Nephron (organoid): ENCODE results near the gene CBX6.

ENCODE experiments used
- H3K27ac Mint-ChIP-seq, 3 experiments: 2 replicates each; pipeline ENCODE4 v1.8.0; 2020; ENCODE audit warnings: mixed read lengths in 3 of 3, mild to moderate bottlenecking in 2 of 3, moderate library complexity in 1 of 3
- H3K27me3 Mint-ChIP-seq: 2 replicates; pipeline ENCODE4 v1.8.0; 2021; ENCODE audit warnings: low read depth, mild to moderate bottlenecking, moderate library complexity, mixed read lengths
- H3K36me3 Mint-ChIP-seq: 2 replicates; pipeline ENCODE4 v1.8.0; 2020; ENCODE audit warnings: low read depth, mixed read lengths
- H3K4me1 Mint-ChIP-seq: 2 replicates; pipeline ENCODE4 v1.8.0; 2020; ENCODE audit warnings: mixed read lengths
- H3K4me3 Mint-ChIP-seq, 3 experiments: 2 replicates each; pipeline ENCODE4 v1.8.0; 2020; ENCODE audit warnings: mild to moderate bottlenecking in 3 of 3, mixed read lengths in 3 of 3, moderate library complexity in 2 of 3
- H3K9me3 Mint-ChIP-seq: 2 replicates; pipeline ENCODE4 v1.8.0; 2020; ENCODE audit warnings: mixed read lengths
- TF ChIP-seq, protein P1 (sequence below), 3 experiments: fragments of 200-600 bp; sonication (generic); IDR thresholded peaks; one replicate each; pipeline ENCODE4 v1.5.0; 2021; ENCODE audit warnings: antibody characterized with exemption in 3 of 3; ENCODE audit not compliant: unreplicated experiment in 3 of 3

Gene CBX6

DNA sequence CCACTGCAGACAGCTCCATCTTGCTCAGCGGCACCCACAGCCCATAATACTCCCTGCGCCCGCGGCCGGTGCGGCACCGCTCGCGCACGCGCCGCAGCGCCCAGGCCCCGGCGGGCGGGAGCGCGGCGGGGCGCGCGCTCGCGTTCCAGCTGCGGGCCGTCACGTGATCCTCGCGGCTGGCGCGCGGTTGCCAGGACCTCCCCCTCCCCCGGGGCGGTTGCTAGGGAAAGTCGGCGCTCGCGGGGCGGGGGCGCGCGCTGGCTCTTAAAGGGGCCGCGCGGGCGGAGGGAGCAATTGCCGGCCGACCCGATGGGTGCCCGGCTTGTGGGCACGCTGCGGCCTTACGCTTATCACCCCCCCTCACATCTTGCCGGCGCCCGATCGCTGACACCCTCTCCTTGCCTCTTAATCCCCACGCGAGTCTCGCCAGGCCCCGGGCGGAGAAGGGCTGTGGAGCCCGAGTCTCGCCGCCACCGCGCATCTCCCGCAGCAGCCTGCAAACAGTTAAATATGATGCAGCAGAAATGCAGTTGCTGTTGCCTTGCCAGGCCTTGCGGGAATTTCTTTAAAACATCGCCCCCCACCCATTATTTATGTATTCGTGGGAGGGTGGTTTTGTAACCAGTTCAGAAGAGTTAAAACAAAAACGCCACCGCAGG is at the start of gene CBX6:
Gene CBX6, minus strand, starts transcription at position 45 of the 659 bp plus-strand sequence. Its CDS starts 26 bp downstream, at position 19.
- TF ChIP-seq, protein P1, sequence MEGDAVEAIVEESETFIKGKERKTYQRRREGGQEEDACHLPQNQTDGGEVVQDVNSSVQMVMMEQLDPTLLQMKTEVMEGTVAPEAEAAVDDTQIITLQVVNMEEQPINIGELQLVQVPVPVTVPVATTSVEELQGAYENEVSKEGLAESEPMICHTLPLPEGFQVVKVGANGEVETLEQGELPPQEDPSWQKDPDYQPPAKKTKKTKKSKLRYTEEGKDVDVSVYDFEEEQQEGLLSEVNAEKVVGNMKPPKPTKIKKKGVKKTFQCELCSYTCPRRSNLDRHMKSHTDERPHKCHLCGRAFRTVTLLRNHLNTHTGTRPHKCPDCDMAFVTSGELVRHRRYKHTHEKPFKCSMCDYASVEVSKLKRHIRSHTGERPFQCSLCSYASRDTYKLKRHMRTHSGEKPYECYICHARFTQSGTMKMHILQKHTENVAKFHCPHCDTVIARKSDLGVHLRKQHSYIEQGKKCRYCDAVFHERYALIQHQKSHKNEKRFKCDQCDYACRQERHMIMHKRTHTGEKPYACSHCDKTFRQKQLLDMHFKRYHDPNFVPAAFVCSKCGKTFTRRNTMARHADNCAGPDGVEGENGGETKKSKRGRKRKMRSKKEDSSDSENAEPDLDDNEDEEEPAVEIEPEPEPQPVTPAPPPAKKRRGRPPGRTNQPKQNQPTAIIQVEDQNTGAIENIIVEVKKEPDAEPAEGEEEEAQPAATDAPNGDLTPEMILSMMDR (IDR thresholded peaks at IDR 0.05; ENCODE audit: unreplicated experiment in 3 of 3), result no peak
- Mint-ChIP-seq H3K27me3 (peaks cover 11% of the 10 kb centered on the region), H3K4me3 (peak within 1 kb of the TSS; percentile 95 to 97 (median 96)), H3K4me1 (peaks cover 40% of the 10 kb centered on the region), H3K27ac (peak within 1 kb of the TSS; percentile 99 to 100 (median 99)), H3K36me3 (no peaks in the 10 kb centered on the region), H3K9me3 (no peaks in the 10 kb centered on the region)

DNA sequence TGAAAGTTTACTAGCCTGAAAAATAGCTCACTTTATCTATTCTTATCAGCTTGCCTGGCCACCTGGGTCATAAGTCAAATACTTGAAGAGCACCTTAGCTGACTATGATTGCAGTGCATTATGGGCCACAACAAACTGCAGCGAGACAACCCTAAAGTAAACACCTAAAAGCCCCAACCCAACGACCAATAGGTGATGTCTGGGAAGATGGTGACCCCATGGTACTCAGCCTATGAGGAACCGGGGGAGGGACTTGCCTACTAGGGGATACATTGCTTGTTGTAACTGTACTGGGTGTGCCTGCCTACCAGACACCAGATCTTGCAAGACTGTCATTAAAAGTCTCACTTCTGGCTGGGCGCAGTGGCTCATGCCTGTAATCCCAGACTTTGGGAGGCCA is 49.8 kb upstream of the CBX6 start:
- TF ChIP-seq, protein P1 (IDR thresholded peaks at IDR 0.05; ENCODE audit: unreplicated experiment in 3 of 3), result no peak
- Mint-ChIP-seq H3K4me3 (no peak overlapping the region), H3K4me1 (peaks cover 41% of the 10 kb centered on the region), H3K9me3 (no peaks in the 10 kb centered on the region), H3K36me3 (no peaks in the 10 kb centered on the region), H3K27me3 (peaks cover under 1% of the 10 kb centered on the region), H3K27ac (peak overlapping the region in 2 of 3 experiments; percentile 64 to 84)

DNA sequence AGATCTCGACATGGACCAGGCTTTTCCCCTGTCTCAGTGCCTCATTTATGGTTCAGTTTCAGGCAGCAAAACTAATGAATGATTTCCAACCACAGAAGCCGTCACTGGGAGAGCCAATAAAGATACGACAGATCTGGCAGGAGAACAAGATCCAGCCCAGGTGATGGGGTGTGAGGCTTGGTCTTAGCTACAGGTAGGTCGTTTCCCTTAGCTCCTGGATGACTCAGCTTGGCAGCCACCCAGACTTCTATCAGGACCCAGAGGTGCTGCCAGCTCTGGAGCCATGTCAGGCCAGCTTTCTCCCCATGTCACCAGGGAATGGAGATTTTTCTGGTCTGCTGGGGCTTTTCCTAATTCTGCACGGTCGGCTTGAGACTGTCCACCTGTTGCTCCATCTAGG is 49.1 kb upstream of the CBX6 start:
- no peaks in the 10 kb centered on the region for H3K36me3 Mint-ChIP-seq
- TF ChIP-seq, protein P1 (IDR thresholded peaks at IDR 0.05; ENCODE audit: unreplicated experiment in 3 of 3), result no peak
- no peak overlapping the region for H3K4me3 Mint-ChIP-seq
- H3K27ac Mint-ChIP-seq, result peak overlapping the region; percentile 17 to 84 (median 64)
- no peaks in the 10 kb centered on the region for H3K9me3 Mint-ChIP-seq
- peaks cover 5% of the 10 kb centered on the region for H3K27me3 Mint-ChIP-seq
- peaks cover 41% of the 10 kb centered on the region for H3K4me1 Mint-ChIP-seq

DNA sequence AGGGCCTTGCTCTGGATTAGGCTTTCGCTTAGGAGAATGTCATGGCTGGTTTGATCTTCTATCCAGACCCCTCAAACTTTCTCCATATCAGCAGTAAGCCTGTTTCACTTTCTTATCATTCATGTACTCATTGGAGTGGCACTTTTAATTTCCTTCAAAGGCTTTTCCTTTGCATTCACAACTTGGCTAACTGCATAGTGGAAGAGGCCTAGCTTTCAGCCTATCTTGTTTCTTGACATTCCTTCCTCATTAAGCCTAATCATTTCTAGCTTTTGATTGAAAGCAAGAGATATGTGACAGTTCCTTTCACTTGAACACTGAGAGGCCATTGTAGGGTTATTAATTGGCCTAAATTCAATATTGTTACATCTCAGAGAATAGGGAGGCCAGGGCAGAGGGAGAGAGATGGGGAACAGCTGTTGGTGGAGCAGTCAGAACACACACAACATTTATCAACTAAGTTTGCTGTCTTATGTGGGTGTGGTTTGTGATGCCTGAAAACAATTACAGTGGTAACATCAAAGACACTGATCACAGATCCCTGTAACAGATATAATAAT is 47.7 kb upstream of the CBX6 start:
- TF ChIP-seq, protein P1 (IDR thresholded peaks at IDR 0.05; ENCODE audit: unreplicated experiment in 3 of 3), result no peak
- Mint-ChIP-seq H3K9me3 (no peaks in the 10 kb centered on the region), H3K27ac (peak overlapping the region; percentile 84 to 87 (median 84)), H3K4me1 (peaks cover 29% of the 10 kb centered on the region), H3K36me3 (no peaks in the 10 kb centered on the region), H3K4me3 (peak overlapping the region in 1 of 3 experiments; percentile 47), H3K27me3 (peaks cover 5% of the 10 kb centered on the region)

DNA sequence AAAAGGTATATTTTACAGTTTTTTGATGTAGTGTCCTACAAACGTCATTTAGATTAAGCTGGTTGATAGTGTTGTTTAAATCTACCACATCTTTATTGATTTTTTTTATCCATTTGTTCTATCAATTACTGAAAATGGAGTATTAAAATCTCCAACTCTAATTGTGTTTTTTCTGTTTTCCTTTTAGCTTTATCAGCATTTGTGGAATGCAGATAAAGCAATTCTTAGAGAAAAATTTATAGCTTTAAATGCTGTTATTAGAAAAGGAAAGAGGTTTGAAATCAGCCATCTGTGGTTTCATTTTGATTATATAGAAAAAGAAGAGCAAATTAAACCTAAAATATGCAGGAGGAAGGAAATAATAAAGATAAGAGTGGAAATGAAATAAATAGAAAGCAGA is 39.4 kb upstream of the CBX6 start:
- Mint-ChIP-seq H3K9me3 (peaks cover 9% of the 10 kb centered on the region), H3K4me1 (peaks cover 5% of the 10 kb centered on the region), H3K27ac (peak overlapping the region; percentile 62 to 89 (median 73)), H3K36me3 (no peaks in the 10 kb centered on the region), H3K27me3 (peaks cover 8% of the 10 kb centered on the region), H3K4me3 (peak overlapping the region in 1 of 3 experiments; percentile 14)
- TF ChIP-seq, protein P1 (IDR thresholded peaks at IDR 0.05; ENCODE audit: unreplicated experiment in 3 of 3), result no peak

DNA sequence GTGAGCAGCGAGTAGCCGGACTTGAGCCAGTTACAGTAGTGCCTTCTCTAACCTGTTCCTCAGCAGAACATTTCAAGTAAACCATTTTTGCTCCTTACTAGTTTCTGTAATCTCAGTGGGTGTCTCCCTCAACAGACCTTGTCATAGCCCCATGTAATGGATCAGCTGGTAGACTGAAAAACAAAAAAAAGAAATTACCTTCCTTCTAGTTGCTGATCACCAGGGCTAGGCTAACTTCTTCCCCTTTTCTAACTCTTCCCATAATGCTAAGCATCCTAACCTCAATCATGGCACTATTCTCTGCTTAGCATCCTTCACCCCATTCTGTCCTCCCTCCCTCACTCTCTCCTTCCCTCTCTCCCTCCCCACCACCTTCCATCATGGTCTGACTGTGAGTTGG is 35.8 kb upstream of the CBX6 start:
- Mint-ChIP-seq H3K27ac (no peak overlapping the region), H3K4me3 (no peak overlapping the region), H3K4me1 (peaks cover 5% of the 10 kb centered on the region), H3K36me3 (peaks cover 4% of the 10 kb centered on the region), H3K27me3 (peaks cover 4% of the 10 kb centered on the region), H3K9me3 (peaks cover 21% of the 10 kb centered on the region)
- TF ChIP-seq, protein P1 (IDR thresholded peaks at IDR 0.05; ENCODE audit: unreplicated experiment in 3 of 3), result no peak
